PC-3 (cell line): ENCODE data around the gene CLASP1.

Experiments used
- CTCF ChIP-seq: fragments of 300-600 bp; sonication (generic); conservative IDR thresholded peaks from 2 replicates; pipeline ENCODE4 v1.5.1; 2017; ENCODE audit warnings: antibody characterized with exemption, low read depth, mild to moderate bottlenecking, low read length
- EZH2 ChIP-seq: fragments of 300-600 bp; sonication (generic); IDR thresholded peaks from one replicate; pipeline ENCODE4 v1.6.1; 2017; ENCODE audit warnings: antibody characterized with exemption, mild to moderate bottlenecking, low read length; ENCODE audit not compliant: unreplicated experiment

GRCh38 chr2:121694398-121695170 is 45.3 kb upstream of the CLASP1 start:
- TF ChIP-seq CTCF (no peak), EZH2 (no peak)
